ENCODE results near the gene PRSS16.
"Not testable (repeated sequence)": the region's sequence is repeated elsewhere in the genome, so short reads cannot be mapped to it uniquely, and the experiment has no call there.

Gene PRSS16

GRCh38 chr6:27247133-27247836, at the start of gene PRSS16:
TSS of gene PRSS16 (plus strand) at chr6:27247701. CDS start at chr6:27247738, 37 bp downstream.
- Mint-ChIP-seq H3K9me3 (no peaks in the 10 kb centered on the region), H3K27me3 (peaks cover 46% of the 10 kb centered on the region), H3K36me3 (ENCODE audit: low read depth) (no peaks in the 10 kb centered on the region), H3K4me1 (ENCODE audit: low read depth) (peaks cover 8% of the 10 kb centered on the region), H3K4me3 (no peak within 1 kb of the TSS), H3K27ac (no peak within 1 kb of the TSS)

- Mint-ChIP-seq H3K9me3 (no peaks in the 10 kb centered on the region), H3K27me3 (peaks cover 69% of the 10 kb centered on the region), H3K36me3 (ENCODE audit: low read depth) (no peaks in the 10 kb centered on the region), H3K4me1 (ENCODE audit: low read depth) (peaks cover 18% of the 10 kb centered on the region), H3K4me3 (peak overlapping the region; percentile 58), H3K27ac (peak overlapping the region; percentile 21)
Measured at GRCh38 chr6:27205375-27206278, 41.9 kb upstream of the PRSS16 start.

DNA sequence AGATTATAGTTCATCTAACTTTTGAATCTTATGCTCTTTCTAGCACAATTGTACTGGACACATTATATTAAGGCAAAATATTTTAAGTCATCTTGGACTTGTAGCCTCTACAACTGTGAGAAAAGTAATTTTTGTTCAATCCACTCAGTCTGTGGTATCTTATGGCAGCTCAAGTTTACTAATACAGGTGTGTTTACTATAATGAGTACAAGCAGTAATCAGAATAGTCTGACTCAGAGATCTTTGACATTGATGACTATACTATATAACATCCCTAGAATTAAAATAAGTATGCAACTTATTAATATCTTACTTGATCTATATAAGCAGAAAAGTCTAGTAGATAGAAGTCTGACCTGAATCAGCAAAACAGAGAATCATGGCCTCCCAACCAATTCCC, 40.7 kb upstream of the PRSS16 start:
- Mint-ChIP-seq H3K36me3 (ENCODE audit: low read depth) (no peaks in the 10 kb centered on the region), H3K27ac (no peak overlapping the region), H3K4me3 (no peak overlapping the region), H3K27me3 (peaks cover 72% of the 10 kb centered on the region), H3K4me1 (ENCODE audit: low read depth) (peaks cover 18% of the 10 kb centered on the region), H3K9me3 (no peaks in the 10 kb centered on the region)

GRCh38 chr6:27208042-27208441, 39.5 kb upstream of the PRSS16 start:
- peaks cover 18% of the 10 kb centered on the region for H3K4me1 Mint-ChIP-seq (ENCODE audit: low read depth)
- peaks cover 75% of the 10 kb centered on the region for H3K27me3 Mint-ChIP-seq
- H3K27ac Mint-ChIP-seq: no peak overlapping the region
- H3K4me3 Mint-ChIP-seq: no peak overlapping the region
- no peaks in the 10 kb centered on the region for H3K9me3 Mint-ChIP-seq
- no peaks in the 10 kb centered on the region for H3K36me3 Mint-ChIP-seq (ENCODE audit: low read depth)

DNA sequence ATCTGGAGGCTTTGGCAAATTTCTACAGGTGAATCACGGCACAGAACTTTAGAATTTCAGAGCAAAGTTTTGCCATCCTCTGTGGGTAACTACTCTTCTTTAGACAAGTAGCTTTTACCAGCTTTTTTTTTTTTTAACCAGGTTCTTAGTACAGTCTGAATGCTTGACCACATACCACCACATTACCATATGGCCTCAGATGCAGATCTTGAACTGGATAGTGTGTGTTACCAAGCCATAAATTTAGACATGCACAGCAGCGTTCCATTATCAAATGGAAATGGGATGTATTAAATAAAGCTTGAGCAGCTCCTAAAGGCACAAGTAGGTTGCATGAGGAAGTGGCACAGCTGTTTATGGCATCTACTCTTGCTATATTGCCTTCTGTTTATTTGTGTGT, 38.3 kb upstream of the PRSS16 start:
- peaks cover 18% of the 10 kb centered on the region for H3K4me1 Mint-ChIP-seq (ENCODE audit: low read depth)
- H3K9me3 Mint-ChIP-seq: no peaks in the 10 kb centered on the region
- H3K4me3 Mint-ChIP-seq: no peak overlapping the region
- no peaks in the 10 kb centered on the region for H3K36me3 Mint-ChIP-seq (ENCODE audit: low read depth)
- peaks cover 77% of the 10 kb centered on the region for H3K27me3 Mint-ChIP-seq
- H3K27ac Mint-ChIP-seq: no peak overlapping the region

GRCh38 chr6:27209659-27210269, 37.7 kb upstream of the PRSS16 start:
- H3K27me3 Mint-ChIP-seq: peaks cover 77% of the 10 kb centered on the region
- no peak overlapping the region for H3K4me3 Mint-ChIP-seq

GRCh38 chr6:27213091-27213517, 34.4 kb upstream of the PRSS16 start:
- not testable (repeated sequence) for H3K4me1 Mint-ChIP-seq (ENCODE audit: low read depth); H3K27ac Mint-ChIP-seq; H3K36me3 Mint-ChIP-seq (ENCODE audit: low read depth); H3K4me3 Mint-ChIP-seq; H3K9me3 Mint-ChIP-seq
- peaks cover 65% of the 10 kb centered on the region for H3K27me3 Mint-ChIP-seq

More at GRCh38 chr6:27209659-27210269, 37.7 kb upstream of the PRSS16 start:
- H3K9me3 Mint-ChIP-seq: no peaks in the 10 kb centered on the region
- H3K36me3 Mint-ChIP-seq (ENCODE audit: low read depth): no peaks in the 10 kb centered on the region
- H3K27ac Mint-ChIP-seq: no peak overlapping the region
- H3K4me1 Mint-ChIP-seq (ENCODE audit: low read depth): peaks cover 23% of the 10 kb centered on the region

DNA sequence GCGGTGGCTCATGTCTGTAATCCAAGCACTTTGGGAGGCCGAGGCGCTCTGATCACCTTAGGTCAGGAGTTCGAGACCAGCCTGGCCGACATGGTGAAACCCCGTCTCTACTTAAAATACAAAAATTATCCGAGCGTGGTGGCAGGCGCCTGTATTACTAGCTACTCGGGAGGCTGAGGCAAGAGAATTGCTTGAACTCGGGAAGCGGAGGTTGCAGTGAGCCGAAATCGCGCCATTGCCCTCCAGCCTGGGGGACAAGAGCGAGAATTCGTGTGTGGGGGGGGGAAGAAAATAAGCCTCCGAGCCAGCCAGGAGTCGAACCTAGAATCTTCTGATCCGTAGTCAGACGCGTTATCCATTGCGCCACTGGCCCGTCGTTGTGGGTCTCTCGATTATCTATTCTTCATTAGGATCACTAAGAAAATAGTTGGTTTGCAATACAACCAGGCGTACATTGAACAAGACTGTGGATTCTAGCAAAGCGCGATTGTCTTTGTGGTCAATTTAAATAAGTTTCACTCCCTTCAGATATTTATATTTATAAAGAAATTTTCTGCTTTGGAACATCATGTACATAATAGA, 33.9 kb upstream of the PRSS16 start:
- Mint-ChIP-seq H3K27me3 (peaks cover 65% of the 10 kb centered on the region), H3K4me3 (peak overlapping the region; percentile 17), H3K36me3 (ENCODE audit: low read depth) (no peaks in the 10 kb centered on the region), H3K9me3 (peaks cover 8% of the 10 kb centered on the region), H3K4me1 (ENCODE audit: low read depth) (peaks cover 8% of the 10 kb centered on the region), H3K27ac (no peak overlapping the region)

DNA sequence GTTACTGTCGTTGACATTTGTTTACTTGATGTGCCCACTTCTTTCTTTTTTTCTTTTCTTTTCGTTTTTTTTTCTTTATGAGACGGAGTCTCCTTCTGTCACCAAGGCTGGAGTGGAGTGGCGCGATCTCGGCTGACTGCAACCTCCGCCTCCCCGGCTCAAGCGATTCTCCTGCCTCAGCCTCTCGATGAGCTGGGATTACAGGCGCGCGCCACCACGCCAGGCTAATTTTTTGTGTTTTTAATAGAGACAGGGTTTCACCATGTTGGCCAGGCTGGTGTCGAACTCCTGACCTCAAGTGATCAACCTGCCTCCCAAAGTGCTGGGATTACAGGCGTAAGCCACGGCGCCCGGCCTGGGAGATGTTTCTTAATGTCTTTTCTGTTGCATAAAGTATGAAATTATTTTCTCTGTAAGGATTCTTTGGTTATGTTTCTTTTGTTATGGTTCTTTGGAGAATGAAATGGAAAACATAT, 33.3 kb upstream of the PRSS16 start:
- H3K27me3 Mint-ChIP-seq: peaks cover 65% of the 10 kb centered on the region
- no peak overlapping the region for H3K27ac Mint-ChIP-seq
- H3K9me3 Mint-ChIP-seq: peaks cover 11% of the 10 kb centered on the region
- peaks cover 8% of the 10 kb centered on the region for H3K4me1 Mint-ChIP-seq (ENCODE audit: low read depth)
- H3K4me3 Mint-ChIP-seq: peak overlapping the region; percentile 76
- H3K36me3 Mint-ChIP-seq (ENCODE audit: low read depth): no peaks in the 10 kb centered on the region

DNA sequence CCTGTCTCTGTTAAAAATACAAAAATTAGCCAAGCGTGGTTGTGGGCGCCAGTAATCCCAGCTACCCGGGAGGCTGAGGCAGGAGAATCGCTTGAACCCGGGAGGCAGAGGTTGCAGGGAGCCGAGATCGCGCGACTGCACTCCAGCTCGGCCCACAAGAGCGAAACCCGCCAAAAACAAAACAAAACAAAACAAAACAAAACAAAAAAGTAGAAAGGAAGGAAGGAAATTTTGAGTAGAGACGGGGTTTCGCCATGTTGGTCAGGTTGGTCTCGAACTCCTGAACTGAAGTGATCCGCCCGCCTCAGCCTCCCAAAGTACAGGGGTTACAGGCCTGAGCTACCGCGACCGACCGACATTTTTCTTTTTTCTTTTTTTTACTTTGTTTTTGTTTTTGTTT, 30.6 kb upstream of the PRSS16 start:
- H3K9me3 Mint-ChIP-seq: peaks cover 11% of the 10 kb centered on the region
- H3K27me3 Mint-ChIP-seq: peaks cover 58% of the 10 kb centered on the region
- no peak overlapping the region for H3K27ac Mint-ChIP-seq
- H3K36me3 Mint-ChIP-seq (ENCODE audit: low read depth): no peaks in the 10 kb centered on the region
- H3K4me3 Mint-ChIP-seq: no peak overlapping the region
- peaks cover 8% of the 10 kb centered on the region for H3K4me1 Mint-ChIP-seq (ENCODE audit: low read depth)

DNA sequence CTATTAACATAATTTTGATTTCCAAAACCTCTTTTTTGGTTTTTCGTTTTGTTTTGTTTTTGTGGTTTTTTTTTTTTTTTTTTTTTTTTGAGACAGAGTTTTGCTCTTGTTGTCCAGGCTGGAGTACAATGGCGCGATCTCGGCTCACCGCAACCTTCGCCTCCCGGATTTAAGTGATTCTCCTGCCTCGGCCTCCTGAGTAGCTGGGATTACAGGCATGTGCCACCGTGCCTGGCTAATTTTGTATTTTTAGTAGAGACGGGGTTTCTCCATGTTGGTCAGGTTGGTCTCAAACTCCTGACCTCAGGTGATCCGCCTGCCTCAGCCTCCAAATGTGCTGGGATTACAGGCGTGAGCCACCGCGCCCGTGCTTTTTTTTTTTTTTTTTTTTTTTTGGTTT, 24.5 kb upstream of the PRSS16 start:
- H3K4me1 Mint-ChIP-seq (ENCODE audit: low read depth); H3K9me3 Mint-ChIP-seq; H3K27ac Mint-ChIP-seq; H3K4me3 Mint-ChIP-seq; H3K36me3 Mint-ChIP-seq (ENCODE audit: low read depth): not testable (repeated sequence)
- H3K27me3 Mint-ChIP-seq: peaks cover 68% of the 10 kb centered on the region

DNA sequence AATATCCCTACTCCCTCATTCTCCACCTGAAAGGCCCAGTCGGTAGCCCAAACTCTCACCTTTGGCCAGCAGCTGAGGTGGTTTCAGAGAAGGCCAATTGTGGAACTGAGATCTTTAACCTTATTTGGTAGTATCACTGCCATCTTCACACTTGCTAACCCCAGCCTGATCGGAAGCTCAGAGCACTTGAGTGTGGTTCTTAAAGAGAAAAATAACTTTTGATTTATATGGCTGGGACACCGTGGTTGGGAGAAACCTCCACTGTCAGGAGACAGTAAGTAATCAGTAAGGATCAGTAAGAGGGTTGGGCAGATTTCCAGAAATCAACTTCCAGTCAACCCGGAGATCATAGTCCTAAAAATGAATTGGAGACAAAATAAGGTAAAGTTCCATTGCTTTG, 22.8 kb upstream of the PRSS16 start:
- Mint-ChIP-seq H3K4me3 (no peak overlapping the region), H3K27ac (no peak overlapping the region), H3K36me3 (ENCODE audit: low read depth) (no peaks in the 10 kb centered on the region), H3K9me3 (no peaks in the 10 kb centered on the region), H3K4me1 (ENCODE audit: low read depth) (no peaks in the 10 kb centered on the region), H3K27me3 (peaks cover 71% of the 10 kb centered on the region)

DNA sequence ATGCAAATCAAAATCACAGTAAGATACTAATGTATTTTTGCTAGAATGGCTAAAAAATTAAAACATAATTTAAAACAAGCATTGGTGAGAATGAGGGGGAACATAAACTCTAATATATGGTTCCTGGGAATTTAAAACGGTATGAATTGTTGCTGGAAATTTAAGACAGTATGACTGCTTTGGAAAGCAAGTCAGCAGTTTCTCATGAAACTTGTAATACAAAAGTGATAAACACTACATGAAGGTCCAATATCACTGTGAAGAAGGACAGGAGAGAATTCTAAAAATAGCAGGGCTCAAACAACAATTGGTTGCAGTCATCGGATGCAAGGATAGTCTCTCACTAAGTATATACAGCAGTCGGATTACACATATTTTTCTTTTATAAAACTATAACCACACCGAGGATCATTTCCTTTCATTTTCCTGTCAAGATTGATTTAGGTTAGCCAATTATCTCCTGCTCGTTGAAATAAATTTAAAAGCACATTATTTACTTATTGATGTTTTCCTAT, 18.5 kb upstream of the PRSS16 start:
- peaks cover 4% of the 10 kb centered on the region for H3K9me3 Mint-ChIP-seq
- H3K27me3 Mint-ChIP-seq: peaks cover 75% of the 10 kb centered on the region
- H3K4me3 Mint-ChIP-seq: no peak overlapping the region
- no peak overlapping the region for H3K27ac Mint-ChIP-seq
- H3K36me3 Mint-ChIP-seq (ENCODE audit: low read depth): peaks cover 4% of the 10 kb centered on the region
- H3K4me1 Mint-ChIP-seq (ENCODE audit: low read depth): no peaks in the 10 kb centered on the region

- H3K27ac Mint-ChIP-seq: peak overlapping the region; percentile 68
- H3K9me3 Mint-ChIP-seq: peaks cover 4% of the 10 kb centered on the region
- peaks cover 72% of the 10 kb centered on the region for H3K27me3 Mint-ChIP-seq
- peak overlapping the region; percentile 58 for H3K4me3 Mint-ChIP-seq
- H3K36me3 Mint-ChIP-seq (ENCODE audit: low read depth): peaks cover 9% of the 10 kb centered on the region
- H3K4me1 Mint-ChIP-seq (ENCODE audit: low read depth): peaks cover 6% of the 10 kb centered on the region
Measured at GRCh38 chr6:27230758-27231111, 16.8 kb upstream of the PRSS16 start.
